Stomach (tissue), 4 donors: ENCODE data around the gene RREB1.

ENCODE experiments used
- EP300 ChIP-seq: sonication (generic); formaldehyde crosslinking; IDR thresholded peaks from one replicate; pipeline ENCODE4 v1.6.1; 2017; ENCODE audit warnings: antibody characterized with exemption
- POLR2A ChIP-seq, 4 donors: fragments of 450-650 bp; IDR thresholded peaks; one replicate each; pipeline ENCODE4 v1.6.1; 2016; ENCODE audit warnings: antibody characterized with exemption in 4 of 4, control low read depth in 2 of 4, mild to moderate bottlenecking in 1 of 4, moderate library complexity in 1 of 4
- POLR2AphosphoS5 ChIP-seq, 3 donors: sonication (generic); formaldehyde crosslinking; IDR thresholded peaks; one replicate each; pipeline ENCODE4 v1.6.1; 2016; ENCODE audit warnings: antibody characterized with exemption in 3 of 3

- TF ChIP-seq POLR2AphosphoS5 (IDR thresholded peaks at IDR 0.05): no peak
- no peak for TF ChIP-seq EP300
- TF ChIP-seq POLR2A (IDR thresholded peaks at IDR 0.05): no peak
These were observed 62.5 kb downstream of the RREB1 start for GRCh38 chr6:7170117-7170732.
